Adrenal gland (tissue), 12 donors: ENCODE data around the gene OSCP1. TPM values are rescaled to one million over a fixed set of nuclear protein-coding genes. Genes with fewer than 3 reads are reported as not detected.

Source experiments
- DNase-seq, 7 donors: peaks; one replicate each; pipeline ENCODE4 v3.0.0-alpha.2; 2019 to 2020
- H3K27ac ChIP-seq, 5 donors: fragments of 200-600 bp; sonication (generic) in 4 of 5; 1 replicate in 3 of 5; 2 replicates in 2 of 5; pipeline versions ENCODE4 v1.5.1 to v1.8.0; 2016 to 2020; ENCODE audit warnings: mild to moderate bottlenecking in 1 of 5
- H3K27me3 ChIP-seq: fragments of 200-600 bp; 2 replicates; pipeline ENCODE4 v1.8.0; 2021
- H3K36me3 ChIP-seq, 2 donors: fragments of 200-600 bp; replicated peaks in 1 of 2; 1 replicate in 1 of 2; 2 replicates in 1 of 2; pipeline versions ENCODE4 v1.5.1 to v1.8.0; 2018 to 2022
- H3K4me1 ChIP-seq, 2 donors: fragments of 200-600 bp; replicated peaks in 1 of 2; 1 replicate in 1 of 2; 2 replicates in 1 of 2; pipeline versions ENCODE4 v1.5.1 to v1.8.0; 2018 to 2021
- H3K4me3 ChIP-seq, 4 donors: fragments of 200-600 bp; sonication (generic) in 3 of 4; one replicate each; pipeline ENCODE4 v1.5.1; 2016 to 2018
- H3K9me3 ChIP-seq, 3 donors: fragments of 200-600 bp; sonication (generic) in 1 of 3; replicated peaks in 1 of 3; 1 replicate in 2 of 3; 2 replicates in 1 of 3; pipeline versions ENCODE4 v1.5.1 to v1.8.0; 2016 to 2021
- CTCF ChIP-seq, 6 experiments: fragments of 450-650 bp in 4 of 6; fragments of 200-600 bp in 2 of 6; sonication (generic) in 1 of 6; IDR thresholded peaks; 1 replicate in 5 of 6; 2 replicates in 1 of 6; pipeline versions ENCODE4 v1.5.1 to v1.8.0; 2016 to 2021; ENCODE audit warnings: antibody characterized with exemption in 6 of 6, mild to moderate bottlenecking in 2 of 6, moderate library complexity in 1 of 6
- POLR2A ChIP-seq, 2 donors: fragments of 450-650 bp; IDR thresholded peaks; one replicate each; pipeline ENCODE4 v1.6.1; 2017; ENCODE audit warnings: antibody characterized with exemption in 2 of 2, mild to moderate bottlenecking in 2 of 2, moderate library complexity in 1 of 2
- WGBS, 4 donors: extraction: QIAGEN DNeasy Blood & Tissue Kit in 2 of 4; methylation state at CpG; one replicate each; pipeline versions ENCODE4 v1.1.5 to v1.1.7; 2013 to 2017; 5-methylcytosine and 5-hydroxymethylcytosine counted together
- intact Hi-C, 2 donors: fragments of 100-400 bp; cut with DNase I; formaldehyde crosslinking; loops; one replicate each; pipeline versions ENCODE4 v1.14.1 to v1.15.0; 2022 to 2023
- polyA plus RNA-seq, 3 donors: library from polyadenylated mRNA; stranded (reverse); fragments of 200-250 nt in 2 of 3; fragments of 350-450 nt in 1 of 3; fragmentation: Illumina TruSeq in 1 of 3; extraction: RNeasy Lipid Tissue Mini Kit (QIAGEN cat#74804) in 1 of 3; gene quantifications; one replicate each; pipeline ENCODE4 v1.2.3, GENCODE V29; 2013 to 2014
- total RNA-seq, 9 donors: library from RNA; depleted of rRNA in 4 of 9; stranded (reverse); fragments of >200 nt in 4 of 9; fragments of 120-200 nt in 1 of 9; fragmentation: NEBNext Ultra II Directional in 1 of 9; extraction: Animal tissue kit (Norgen Biotek cat#: 25700) in 1 of 9; gene quantifications; one replicate each; pipeline versions ENCODE4 v1.1.0 to v1.2.4, GENCODE V29; 2013 to 2023
- donor health status: healthy with polysubstance abuse.
- donor health status: Bipolar disorder and iron deficiency.
- donor health status: DM: yes; HTN: yes; CAD: no.
- donor health status: DM: no; HTN: no; CAD: no.
- donor health status: DM: no; HTN: no; CAD: no.
- donor health status: DM: yes; HTN: yes; CAD: no.

The OSCP1 gene
- total and polyA plus RNA-seq, 12 donors, result 5.5 to 29.9 (median 11.6) TPM

- Histone ChIP-seq H3K9me3 (no peaks in the 10 kb centered on the region), H3K27me3 (no peaks in the 10 kb centered on the region), H3K4me1 (no peaks in the 10 kb centered on the region), H3K27ac (peak overlapping the region in 4 of 5 donors; percentile 6 to 86 (median 28)), H3K4me3 (no peak overlapping the region), H3K36me3 (no peaks in the 10 kb centered on the region)
- WGBS, 4 donors, result 48 to 69% (median 52%) methylated on average over 11 to 17 of the region's 17 CpGs
- TF ChIP-seq POLR2A (IDR thresholded peaks at IDR 0.05), result no peak
- no peak for TF ChIP-seq CTCF (IDR thresholded peaks at IDR 0.05)
- peak; percentile 44 to 81 (median 67) for DNase-seq
- intact Hi-C loops, result no loop called here
Measured at GRCh38 chr1:36486439-36487335, 36.4 kb upstream of the OSCP1 start.

- Histone ChIP-seq H3K27ac (peak overlapping the region in 2 of 5 donors; percentile 23 to 86), H3K9me3 (no peaks in the 10 kb centered on the region), H3K36me3 (no peaks in the 10 kb centered on the region), H3K27me3 (no peaks in the 10 kb centered on the region), H3K4me3 (no peak overlapping the region), H3K4me1 (no peaks in the 10 kb centered on the region)
- intact Hi-C loops, result no loop called here
- DNase-seq, result no peak
- no peak for TF ChIP-seq CTCF (IDR thresholded peaks at IDR 0.05)
- TF ChIP-seq POLR2A (IDR thresholded peaks at IDR 0.05), result no peak
- 78 to 85% (median 82%) methylated on average over 2 of the region's 2 CpGs for WGBS, 4 donors
Measured at GRCh38 chr1:36486093-36486438, 35.8 kb upstream of the OSCP1 start.

- H3K27me3 ChIP-seq, result no peaks in the 10 kb centered on the region
- no peak overlapping the region for H3K4me3 ChIP-seq
- TF ChIP-seq CTCF (IDR thresholded peaks at IDR 0.05) (no peak), POLR2A (IDR thresholded peaks at IDR 0.05) (no peak)
- no peaks in the 10 kb centered on the region for H3K36me3 ChIP-seq
- no peaks in the 10 kb centered on the region for H3K4me1 ChIP-seq
- WGBS, 4 donors, result 80 to 95% (median 87%) methylated on average over 2 of the region's 2 CpGs
- intact Hi-C loops, result no loop called here
- DNase-seq, result no peak
- H3K27ac ChIP-seq, result no peak overlapping the region
- H3K9me3 ChIP-seq, result no peaks in the 10 kb centered on the region
Measured at GRCh38 chr1:36484099-36484498, 33.8 kb upstream of the OSCP1 start.

GRCh38 chr1:36482724-36483388, 32.6 kb upstream of the OSCP1 start, which contains the start of gene CSF3R:
TSS of gene CSF3R (minus strand) at chr1:36482913. CDS start at chr1:36479496, 3,417 bp downstream.
- intact Hi-C loops, result no loop called here
- Histone ChIP-seq H3K36me3 (no peaks in the 10 kb centered on the region), H3K27ac (peak within 1 kb of the TSS in 1 of 5 donors; percentile 36), H3K4me3 (no peak within 1 kb of the TSS), H3K9me3 (no peaks in the 10 kb centered on the region), H3K27me3 (no peaks in the 10 kb centered on the region), H3K4me1 (no peaks in the 10 kb centered on the region)
- 47 to 69% (median 51%) methylated on average over 3 to 13 of the region's 13 CpGs for WGBS, 4 donors
- no peak for TF ChIP-seq CTCF (IDR thresholded peaks at IDR 0.05)
- no peak for TF ChIP-seq POLR2A (IDR thresholded peaks at IDR 0.05)
- peak in 1 of 7 donors; percentile 16 for DNase-seq
